ENCODE measurements around the gene IGSF21. TPM values are rescaled to one million over a fixed set of nuclear protein-coding genes. Genes with fewer than 3 reads are reported as not detected.
A peak's percentile ranks its signal among the peaks of the same experiment; 100 is the strongest.

The IGSF21 gene
- 4.5 TPM for total RNA-seq

- no peak for ATAC-seq
- no peak for DNase-seq (ENCODE audit: low spot score)
- intact Hi-C loops (cut with DNase I), result no loop called here
Observed at GRCh38 chr1:18107369-18108298, at the start of gene IGSF21. Gene IGSF21 (plus strand): TSS chr1:18107798. CDS start chr1:18108129, 331 bp downstream.

GRCh38 chr1:18058206-18058921 is 49.2 kb upstream of the IGSF21 start:
- intact Hi-C loops (cut with DNase I), result no loop called here
- no peak for ATAC-seq

DNA sequence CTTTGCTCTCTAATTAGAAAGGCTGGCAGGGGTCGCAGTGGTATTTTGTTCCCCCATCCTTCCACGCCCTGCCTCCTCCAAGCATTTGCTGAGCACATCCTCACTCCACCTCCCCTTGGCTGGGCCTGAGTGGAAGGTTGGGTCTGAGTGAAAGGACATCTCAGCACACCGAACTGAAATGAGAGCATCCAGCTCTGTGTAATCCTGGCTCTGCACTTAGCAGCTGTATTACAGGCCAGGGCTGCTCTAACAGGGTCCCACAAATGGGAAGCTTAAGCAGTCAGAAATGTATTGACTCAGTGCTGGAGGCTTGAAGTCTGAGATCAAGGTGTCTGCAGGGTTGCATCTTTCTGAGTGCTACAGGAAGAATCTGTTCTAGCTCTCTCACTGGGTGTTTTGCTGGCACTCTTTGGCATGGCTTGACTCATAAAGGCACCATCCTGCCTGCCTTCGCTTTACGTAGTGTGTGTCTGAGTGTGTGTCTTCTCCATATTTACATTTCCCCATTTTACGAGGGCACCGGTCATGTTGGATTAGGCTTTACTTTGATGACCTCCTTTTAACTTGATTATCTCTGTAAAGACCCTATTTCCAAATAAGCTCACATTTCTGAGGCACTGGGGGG is 48.5 kb upstream of the IGSF21 start:
- ATAC-seq (no peak), DNase-seq (ENCODE audit: low spot score) (no peak)
- intact Hi-C loops (cut with DNase I), result no loop called here

More at GRCh38 chr1:18058206-18058921, 49.2 kb upstream of the IGSF21 start:
- no peak for DNase-seq (ENCODE audit: low spot score)

- intact Hi-C loops (cut with DNase I), result no loop called here
- no peak for DNase-seq (ENCODE audit: low spot score)
- no peak for ATAC-seq
Observed at GRCh38 chr1:18060366-18060765, 47.2 kb upstream of the IGSF21 start.

GRCh38 chr1:18062185-18062584 is 45.4 kb upstream of the IGSF21 start:
- ATAC-seq, result no peak
- intact Hi-C loops (cut with DNase I), result no loop called here
- no peak for DNase-seq (ENCODE audit: low spot score)

DNA sequence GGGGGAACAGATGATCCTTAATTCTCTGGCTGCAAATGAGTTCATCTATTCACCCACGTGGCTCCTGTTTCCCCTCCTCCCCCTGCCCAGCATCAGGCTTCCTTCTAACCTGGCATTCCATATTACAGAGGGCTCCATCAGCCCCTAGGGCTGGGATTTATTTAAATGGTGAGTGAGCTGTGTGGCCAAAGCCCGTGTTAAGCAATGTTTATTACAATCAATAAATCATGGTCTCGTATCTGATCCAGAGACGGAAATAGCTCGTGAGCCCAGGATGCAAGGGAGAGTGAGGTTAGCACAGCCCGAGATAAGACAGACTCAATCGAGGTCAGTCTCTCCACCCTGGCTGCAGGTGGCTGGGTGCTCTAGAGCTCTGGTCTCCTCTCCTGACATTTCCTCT is 43.1 kb upstream of the IGSF21 start:
- intact Hi-C loops (cut with DNase I), result no loop called here
- no peak for ATAC-seq

GRCh38 chr1:18066576-18066975 is 41.0 kb upstream of the IGSF21 start:
- intact Hi-C loops (cut with DNase I), result no loop called here
- ATAC-seq, result no peak

More for the DNA sequence above, 43.1 kb upstream of the IGSF21 start:
- no peak for DNase-seq (ENCODE audit: low spot score)

GRCh38 chr1:18069903-18070302 is 37.7 kb upstream of the IGSF21 start:
- intact Hi-C loops (cut with DNase I), result no loop called here
- no peak for DNase-seq (ENCODE audit: low spot score)
- ATAC-seq, result no peak

More at GRCh38 chr1:18066576-18066975, 41.0 kb upstream of the IGSF21 start:
- no peak for DNase-seq (ENCODE audit: low spot score)

- DNase-seq (ENCODE audit: low spot score) (no peak), ATAC-seq (no peak)
- intact Hi-C loops (cut with DNase I), result no loop called here
Observed at GRCh38 chr1:18072066-18072465, 35.5 kb upstream of the IGSF21 start.

GRCh38 chr1:18073066-18073642 is 34.4 kb upstream of the IGSF21 start:
- intact Hi-C loops (cut with DNase I), result no loop called here
- no peak for DNase-seq (ENCODE audit: low spot score)
- ATAC-seq, result no peak

DNA sequence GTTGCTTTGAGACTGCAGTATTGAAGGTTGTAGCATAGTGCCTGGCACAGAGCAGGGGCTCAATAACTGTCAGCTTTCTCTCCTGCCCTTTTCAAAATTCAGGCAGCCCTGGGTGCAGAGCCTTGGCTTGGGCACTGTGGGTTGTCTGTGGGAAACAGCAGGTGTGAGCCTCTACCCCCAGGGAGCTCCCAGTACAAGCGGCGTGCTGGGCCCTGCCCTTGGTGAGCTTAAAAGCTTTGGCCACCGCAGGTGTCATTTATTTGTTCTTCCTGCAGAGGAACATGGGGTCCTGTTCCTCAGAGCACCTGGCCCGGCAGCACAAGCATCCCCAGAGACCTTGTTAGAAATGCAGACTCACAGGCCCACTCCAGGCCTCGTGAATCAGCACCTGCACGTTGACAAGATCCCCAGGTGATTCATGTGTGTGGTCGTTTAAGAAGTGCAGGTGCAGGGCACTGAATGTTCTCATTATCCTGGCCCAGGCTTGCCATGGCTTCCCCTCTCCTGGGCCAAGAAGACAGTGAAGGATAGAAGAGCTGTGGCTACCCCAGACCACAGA is 29.9 kb upstream of the IGSF21 start:
- no peak for DNase-seq (ENCODE audit: low spot score)
- intact Hi-C loops (cut with DNase I), result no loop called here
- ATAC-seq, result no peak

- DNase-seq (ENCODE audit: low spot score) (no peak), ATAC-seq (no peak)
- intact Hi-C loops (cut with DNase I), result no loop called here
Observed at GRCh38 chr1:18079941-18080735, 27.5 kb upstream of the IGSF21 start.

DNA sequence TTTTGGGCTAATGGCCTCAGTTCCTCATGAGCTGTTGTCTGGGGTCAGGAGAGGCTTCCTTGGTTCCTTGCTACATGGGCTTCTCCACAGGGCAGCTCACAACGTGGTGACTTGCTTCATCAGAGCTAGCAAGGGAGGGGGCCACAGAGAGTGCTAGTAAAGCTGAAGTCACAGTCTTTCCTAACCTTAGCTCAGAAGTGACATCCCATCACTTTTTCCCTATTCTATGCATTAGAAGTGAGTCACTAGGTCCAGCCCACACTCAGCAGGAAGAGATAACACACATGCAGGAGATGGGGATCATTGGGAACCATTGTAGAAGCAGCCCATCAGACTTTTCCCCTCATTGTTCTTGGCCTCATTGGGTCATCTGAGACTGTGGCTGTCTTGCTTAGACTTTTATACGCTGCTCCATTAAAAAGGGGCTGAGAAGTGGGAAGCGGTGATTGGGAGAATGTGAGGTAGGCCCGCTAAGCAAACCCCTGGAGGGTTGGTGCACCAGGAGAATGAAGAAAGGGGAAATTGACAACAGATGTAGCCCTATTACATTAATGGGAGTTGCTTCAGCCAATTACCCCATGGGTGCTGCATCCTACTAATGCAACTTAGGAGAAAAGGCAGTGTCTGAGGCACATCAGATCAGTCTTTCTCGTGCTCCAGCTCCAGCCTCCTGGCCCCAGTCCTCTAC is 22.1 kb upstream of the IGSF21 start:
- ATAC-seq, result no peak

DNA sequence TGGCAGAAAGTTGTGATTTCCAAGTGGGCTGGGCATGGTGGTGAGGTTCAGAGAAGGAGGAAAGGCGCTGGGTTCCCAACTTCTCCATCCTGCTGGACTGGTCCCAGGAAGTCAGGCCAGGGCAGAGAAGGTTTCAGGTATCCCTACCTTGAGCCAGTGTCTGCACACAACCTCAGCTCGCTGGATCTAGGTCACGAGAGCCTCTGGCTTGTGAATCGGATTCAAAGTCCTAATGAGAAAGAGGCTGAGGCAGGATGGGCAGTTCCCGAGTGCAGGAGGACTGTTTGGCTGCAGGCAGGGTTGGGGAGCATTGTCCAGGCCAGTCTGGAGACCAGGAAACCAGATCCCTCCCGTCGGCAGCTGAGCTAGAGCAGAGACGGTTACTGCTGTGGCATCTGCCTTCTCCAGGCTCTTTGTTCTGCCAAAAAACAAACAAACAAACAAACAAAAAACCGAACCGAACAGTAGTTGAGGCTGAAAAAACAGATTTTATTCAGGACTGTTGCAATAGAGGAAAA is 19.5 kb upstream of the IGSF21 start:
- no peak for DNase-seq (ENCODE audit: low spot score)
- ATAC-seq, result no peak
- intact Hi-C loops (cut with DNase I), result no loop called here

More for the DNA sequence above, 22.1 kb upstream of the IGSF21 start:
- no peak for DNase-seq (ENCODE audit: low spot score)
- intact Hi-C loops (cut with DNase I), result no loop called here

DNA sequence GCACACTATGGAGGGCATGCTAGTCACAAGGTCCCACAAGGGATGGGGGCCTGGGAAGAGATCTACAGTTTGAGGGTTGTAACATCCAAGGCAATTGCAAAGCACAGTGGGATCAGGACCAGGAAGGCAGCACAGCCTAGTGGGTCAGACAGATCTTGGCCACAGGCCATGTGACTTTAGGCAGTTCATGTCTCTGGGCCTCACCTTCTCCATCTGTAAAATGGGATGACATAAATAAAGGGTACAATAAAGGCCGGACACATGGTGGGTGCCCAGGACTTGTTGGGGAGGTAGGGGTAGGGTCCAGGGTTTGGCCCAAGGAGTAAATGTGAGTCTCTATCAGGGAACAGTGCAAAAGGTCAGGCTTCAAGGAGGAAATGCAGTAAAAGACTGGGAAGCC is 18.1 kb upstream of the IGSF21 start:
- intact Hi-C loops (cut with DNase I), result no loop called here
- no peak for DNase-seq (ENCODE audit: low spot score)
- ATAC-seq, result no peak

DNA sequence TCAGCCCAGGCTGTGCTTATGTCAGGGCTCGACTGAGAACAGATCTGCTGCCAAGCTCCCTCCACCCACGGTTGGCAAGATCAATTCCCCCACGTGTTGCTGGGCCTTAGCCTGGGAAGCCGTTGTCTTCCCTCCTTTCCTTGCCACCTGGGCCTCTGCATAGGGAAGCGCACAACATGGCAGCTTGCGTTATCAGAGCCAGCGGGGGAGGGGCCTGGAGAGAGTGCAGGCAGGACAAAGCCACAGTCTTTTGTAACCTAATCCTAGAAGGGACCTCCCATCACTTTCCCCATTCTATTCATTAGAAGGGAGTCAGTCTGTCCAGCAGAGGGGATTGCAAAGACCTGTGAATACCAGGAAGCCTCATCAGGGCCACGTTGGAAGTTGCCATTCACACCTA is 17.0 kb upstream of the IGSF21 start:
- ATAC-seq, result no peak
- no peak for DNase-seq (ENCODE audit: low spot score)
- intact Hi-C loops (cut with DNase I), result no loop called here

DNA sequence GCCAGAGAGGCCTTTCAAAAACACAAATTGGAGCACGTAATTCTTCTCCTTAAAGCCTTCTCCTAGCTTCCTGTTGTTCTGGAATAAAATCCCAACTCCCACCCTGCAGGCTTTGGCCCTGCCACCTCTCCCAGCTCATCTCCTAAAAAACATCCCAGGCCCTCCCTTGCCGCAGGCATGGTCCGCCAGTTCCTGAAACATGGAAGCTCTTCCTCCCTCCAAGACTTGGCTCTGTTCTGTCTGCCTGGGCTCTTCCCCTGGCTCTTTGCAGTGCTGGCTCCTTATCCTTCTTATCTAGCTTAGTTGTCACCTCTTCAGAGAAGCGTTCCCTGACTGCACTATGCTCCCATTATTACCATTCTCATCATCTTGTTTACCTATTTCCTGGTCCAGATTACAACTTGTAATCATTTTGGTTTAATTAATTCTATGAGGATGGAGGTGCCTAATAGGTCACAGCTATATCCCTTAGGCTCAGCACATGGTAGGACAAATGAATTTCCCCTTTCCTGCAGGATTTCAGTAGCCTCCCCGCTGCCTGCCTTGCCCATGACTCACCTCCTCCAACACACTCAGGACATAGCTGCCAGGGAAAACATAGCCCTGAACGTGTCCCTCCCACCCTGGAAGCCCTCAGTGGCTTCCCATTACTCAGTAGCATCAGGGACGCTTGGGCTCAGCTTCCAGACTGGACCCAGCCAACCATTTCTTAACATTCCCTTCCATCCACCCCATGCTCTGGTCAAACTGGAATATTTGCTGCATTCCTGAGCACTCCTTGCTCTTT is 15.7 kb upstream of the IGSF21 start:
- intact Hi-C loops (cut with DNase I), result no loop called here
- ATAC-seq, result peak; percentile 84
- DNase-seq (ENCODE audit: low spot score), result no peak

Measured in sciatic nerve (tissue), 2 donors.